Measurements from ENCODE around the gene PRDM11. TPM values are rescaled to one million over a fixed set of nuclear protein-coding genes. Genes with fewer than 3 reads are reported as not detected.

Gene PRDM11
- total RNA-seq, 1 experiment from 2014 or later: 8.3 TPM

DNA sequence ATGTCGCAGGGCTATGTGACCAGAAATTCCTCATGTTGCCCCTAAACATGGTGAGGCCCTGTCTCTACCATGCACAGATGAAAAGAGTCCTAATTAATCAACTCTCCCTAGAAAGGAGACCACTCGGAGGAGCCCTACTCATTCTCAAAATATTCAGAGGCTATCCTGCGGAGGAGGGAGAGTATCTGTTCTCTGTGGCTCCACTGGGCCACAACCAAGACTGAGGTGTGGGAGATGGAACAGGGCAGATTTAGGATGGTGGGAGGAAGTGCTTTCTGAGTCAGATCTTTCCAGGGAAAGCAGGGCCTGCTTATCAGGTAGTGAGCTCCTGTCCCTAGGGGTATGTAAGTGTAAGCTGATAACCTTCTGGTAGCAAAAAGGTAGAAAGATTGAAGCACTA lies 37.0 kb upstream of the PRDM11 start:
- ChIA-PET POLR2A (no interaction called here), CTCF (interaction anchor here (0.7 to 3.0 kb wide), 19 partner anchors 18 to 243 kb away, joined by 3 to 53 read pairs (median 10); partner anchors contain the start of gene SYT13)
- H3K4me1 Mint-ChIP-seq: no peaks in the 10 kb centered on the region
- H3K9me3 Mint-ChIP-seq: no peaks in the 10 kb centered on the region
- TF ChIP-seq, protein P1, sequence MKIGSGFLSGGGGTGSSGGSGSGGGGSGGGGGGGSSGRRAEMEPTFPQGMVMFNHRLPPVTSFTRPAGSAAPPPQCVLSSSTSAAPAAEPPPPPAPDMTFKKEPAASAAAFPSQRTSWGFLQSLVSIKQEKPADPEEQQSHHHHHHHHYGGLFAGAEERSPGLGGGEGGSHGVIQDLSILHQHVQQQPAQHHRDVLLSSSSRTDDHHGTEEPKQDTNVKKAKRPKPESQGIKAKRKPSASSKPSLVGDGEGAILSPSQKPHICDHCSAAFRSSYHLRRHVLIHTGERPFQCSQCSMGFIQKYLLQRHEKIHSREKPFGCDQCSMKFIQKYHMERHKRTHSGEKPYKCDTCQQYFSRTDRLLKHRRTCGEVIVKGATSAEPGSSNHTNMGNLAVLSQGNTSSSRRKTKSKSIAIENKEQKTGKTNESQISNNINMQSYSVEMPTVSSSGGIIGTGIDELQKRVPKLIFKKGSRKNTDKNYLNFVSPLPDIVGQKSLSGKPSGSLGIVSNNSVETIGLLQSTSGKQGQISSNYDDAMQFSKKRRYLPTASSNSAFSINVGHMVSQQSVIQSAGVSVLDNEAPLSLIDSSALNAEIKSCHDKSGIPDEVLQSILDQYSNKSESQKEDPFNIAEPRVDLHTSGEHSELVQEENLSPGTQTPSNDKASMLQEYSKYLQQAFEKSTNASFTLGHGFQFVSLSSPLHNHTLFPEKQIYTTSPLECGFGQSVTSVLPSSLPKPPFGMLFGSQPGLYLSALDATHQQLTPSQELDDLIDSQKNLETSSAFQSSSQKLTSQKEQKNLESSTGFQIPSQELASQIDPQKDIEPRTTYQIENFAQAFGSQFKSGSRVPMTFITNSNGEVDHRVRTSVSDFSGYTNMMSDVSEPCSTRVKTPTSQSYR (CRISPR knock-in tag; IDR thresholded peaks at IDR 0.05): no peak
- no peak for TF ChIP-seq SP1 (CRISPR knock-in tag; conservative IDR thresholded peaks at IDR 0.05)
- no peak for TF ChIP-seq ZNF423 (CRISPR knock-in tag; IDR thresholded peaks at IDR 0.05)
- TF ChIP-seq, protein P2, sequence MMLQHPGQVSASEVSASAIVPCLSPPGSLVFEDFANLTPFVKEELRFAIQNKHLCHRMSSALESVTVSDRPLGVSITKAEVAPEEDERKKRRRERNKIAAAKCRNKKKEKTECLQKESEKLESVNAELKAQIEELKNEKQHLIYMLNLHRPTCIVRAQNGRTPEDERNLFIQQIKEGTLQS (CRISPR knock-in tag; conservative IDR thresholded peaks at IDR 0.05): no peak
- TF ChIP-seq, protein P3, sequence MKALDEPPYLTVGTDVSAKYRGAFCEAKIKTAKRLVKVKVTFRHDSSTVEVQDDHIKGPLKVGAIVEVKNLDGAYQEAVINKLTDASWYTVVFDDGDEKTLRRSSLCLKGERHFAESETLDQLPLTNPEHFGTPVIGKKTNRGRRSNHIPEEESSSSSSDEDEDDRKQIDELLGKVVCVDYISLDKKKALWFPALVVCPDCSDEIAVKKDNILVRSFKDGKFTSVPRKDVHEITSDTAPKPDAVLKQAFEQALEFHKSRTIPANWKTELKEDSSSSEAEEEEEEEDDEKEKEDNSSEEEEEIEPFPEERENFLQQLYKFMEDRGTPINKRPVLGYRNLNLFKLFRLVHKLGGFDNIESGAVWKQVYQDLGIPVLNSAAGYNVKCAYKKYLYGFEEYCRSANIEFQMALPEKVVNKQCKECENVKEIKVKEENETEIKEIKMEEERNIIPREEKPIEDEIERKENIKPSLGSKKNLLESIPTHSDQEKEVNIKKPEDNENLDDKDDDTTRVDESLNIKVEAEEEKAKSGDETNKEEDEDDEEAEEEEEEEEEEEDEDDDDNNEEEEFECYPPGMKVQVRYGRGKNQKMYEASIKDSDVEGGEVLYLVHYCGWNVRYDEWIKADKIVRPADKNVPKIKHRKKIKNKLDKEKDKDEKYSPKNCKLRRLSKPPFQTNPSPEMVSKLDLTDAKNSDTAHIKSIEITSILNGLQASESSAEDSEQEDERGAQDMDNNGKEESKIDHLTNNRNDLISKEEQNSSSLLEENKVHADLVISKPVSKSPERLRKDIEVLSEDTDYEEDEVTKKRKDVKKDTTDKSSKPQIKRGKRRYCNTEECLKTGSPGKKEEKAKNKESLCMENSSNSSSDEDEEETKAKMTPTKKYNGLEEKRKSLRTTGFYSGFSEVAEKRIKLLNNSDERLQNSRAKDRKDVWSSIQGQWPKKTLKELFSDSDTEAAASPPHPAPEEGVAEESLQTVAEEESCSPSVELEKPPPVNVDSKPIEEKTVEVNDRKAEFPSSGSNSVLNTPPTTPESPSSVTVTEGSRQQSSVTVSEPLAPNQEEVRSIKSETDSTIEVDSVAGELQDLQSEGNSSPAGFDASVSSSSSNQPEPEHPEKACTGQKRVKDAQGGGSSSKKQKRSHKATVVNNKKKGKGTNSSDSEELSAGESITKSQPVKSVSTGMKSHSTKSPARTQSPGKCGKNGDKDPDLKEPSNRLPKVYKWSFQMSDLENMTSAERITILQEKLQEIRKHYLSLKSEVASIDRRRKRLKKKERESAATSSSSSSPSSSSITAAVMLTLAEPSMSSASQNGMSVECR (CRISPR knock-in tag; IDR thresholded peaks at IDR 0.05; ENCODE audit: borderline replicate concordance): no peak
- TF ChIP-seq TCF7 (CRISPR knock-in tag; IDR thresholded peaks at IDR 0.05; ENCODE audit: low read depth): no peak
- no peak for TF ChIP-seq TP53 (CRISPR knock-in tag; IDR thresholded peaks at IDR 0.05)
- TF ChIP-seq TEAD4 (CRISPR knock-in tag; IDR thresholded peaks at IDR 0.05): no peak
- TF ChIP-seq GRHL2 (CRISPR knock-in tag; IDR thresholded peaks at IDR 0.05; ENCODE audit: insufficient replicate concordance, severe bottlenecking): no peak
- no peak for TF ChIP-seq OVOL2 (CRISPR knock-in tag; IDR thresholded peaks at IDR 0.05; ENCODE audit: borderline replicate concordance)
- no peak for TF ChIP-seq TEAD1 (CRISPR knock-in tag; IDR thresholded peaks at IDR 0.05)
- TF ChIP-seq, protein P4, sequence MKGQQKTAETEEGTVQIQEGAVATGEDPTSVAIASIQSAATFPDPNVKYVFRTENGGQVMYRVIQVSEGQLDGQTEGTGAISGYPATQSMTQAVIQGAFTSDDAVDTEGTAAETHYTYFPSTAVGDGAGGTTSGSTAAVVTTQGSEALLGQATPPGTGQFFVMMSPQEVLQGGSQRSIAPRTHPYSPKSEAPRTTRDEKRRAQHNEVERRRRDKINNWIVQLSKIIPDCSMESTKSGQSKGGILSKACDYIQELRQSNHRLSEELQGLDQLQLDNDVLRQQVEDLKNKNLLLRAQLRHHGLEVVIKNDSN (CRISPR knock-in tag; IDR thresholded peaks at IDR 0.05): no peak
- TF ChIP-seq, protein P5, sequence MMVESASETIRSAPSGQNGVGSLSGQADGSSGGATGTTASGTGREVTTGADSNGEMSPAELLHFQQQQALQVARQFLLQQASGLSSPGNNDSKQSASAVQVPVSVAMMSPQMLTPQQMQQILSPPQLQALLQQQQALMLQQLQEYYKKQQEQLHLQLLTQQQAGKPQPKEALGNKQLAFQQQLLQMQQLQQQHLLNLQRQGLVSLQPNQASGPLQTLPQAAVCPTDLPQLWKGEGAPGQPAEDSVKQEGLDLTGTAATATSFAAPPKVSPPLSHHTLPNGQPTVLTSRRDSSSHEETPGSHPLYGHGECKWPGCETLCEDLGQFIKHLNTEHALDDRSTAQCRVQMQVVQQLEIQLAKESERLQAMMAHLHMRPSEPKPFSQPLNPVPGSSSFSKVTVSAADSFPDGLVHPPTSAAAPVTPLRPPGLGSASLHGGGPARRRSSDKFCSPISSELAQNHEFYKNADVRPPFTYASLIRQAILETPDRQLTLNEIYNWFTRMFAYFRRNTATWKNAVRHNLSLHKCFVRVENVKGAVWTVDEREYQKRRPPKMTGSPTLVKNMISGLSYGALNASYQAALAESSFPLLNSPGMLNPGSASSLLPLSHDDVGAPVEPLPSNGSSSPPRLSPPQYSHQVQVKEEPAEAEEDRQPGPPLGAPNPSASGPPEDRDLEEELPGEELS (CRISPR knock-in tag; IDR thresholded peaks at IDR 0.05): no peak
- TF ChIP-seq PRRX2 (CRISPR knock-in tag; IDR thresholded peaks at IDR 0.05): no peak
- TF ChIP-seq CBFB (CRISPR knock-in tag; IDR thresholded peaks at IDR 0.05; ENCODE audit: low read depth): no peak
- H3K27ac Mint-ChIP-seq: no peak overlapping the region
- H3K4me3 Mint-ChIP-seq: no peak overlapping the region
- no peak for DNase-seq (ENCODE audit: low spot score)
- H3K27me3 Mint-ChIP-seq (ENCODE audit: low read depth): peaks cover 13% of the 10 kb centered on the region
- no peak for ATAC-seq
- no peaks in the 10 kb centered on the region for H3K36me3 Mint-ChIP-seq

DNA sequence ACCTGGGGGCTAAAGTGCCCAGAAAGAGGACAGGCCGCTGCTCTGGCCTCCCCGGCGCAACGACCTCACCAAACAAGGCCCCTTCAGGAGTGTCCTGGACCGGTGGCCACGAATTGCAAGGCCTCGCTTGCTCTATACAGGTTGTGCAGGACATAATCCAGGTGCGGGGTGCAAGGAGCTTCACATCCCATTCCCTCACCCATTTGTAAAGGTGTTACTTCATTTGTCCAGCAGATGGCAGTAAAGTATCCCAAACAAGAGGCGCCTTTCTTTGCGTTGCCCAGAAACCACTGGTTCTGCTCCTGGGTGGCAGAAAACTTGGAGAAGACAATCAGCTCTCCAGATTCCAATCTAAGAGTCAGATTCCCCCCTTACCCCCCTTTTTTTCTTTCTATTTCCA lies 35.9 kb upstream of the PRDM11 start:
- peaks cover 17% of the 10 kb centered on the region for H3K27me3 Mint-ChIP-seq (ENCODE audit: low read depth)
- ChIA-PET POLR2A (interaction anchor here (0.8 to 1.2 kb wide), 2 partner anchors 174 to 221 kb away, joined by 3 read pairs; no protein-coding TSS in a partner anchor), CTCF (interaction anchor here (0.5 to 3.0 kb wide), 110 partner anchors 9 to 1015 kb away, joined by 3 to 53 read pairs (median 5); partner anchors contain the start of genes EXT2, SYT13 and TP53I11)
- no peak overlapping the region for H3K27ac Mint-ChIP-seq
- TF ChIP-seq TCF7 (CRISPR knock-in tag; IDR thresholded peaks at IDR 0.05; ENCODE audit: low read depth) (no peak), SP1 (CRISPR knock-in tag; conservative IDR thresholded peaks at IDR 0.05) (no peak), ZNF263 (CRISPR knock-in tag; IDR thresholded peaks at IDR 0.05; ENCODE audit: low read depth) (no peak), NFATC4 (CRISPR knock-in tag; IDR thresholded peaks at IDR 0.05) (no peak), ZNF396 (CRISPR knock-in tag; IDR thresholded peaks at IDR 0.05; ENCODE audit: borderline replicate concordance) (no peak)
- TF ChIP-seq, protein P6, sequence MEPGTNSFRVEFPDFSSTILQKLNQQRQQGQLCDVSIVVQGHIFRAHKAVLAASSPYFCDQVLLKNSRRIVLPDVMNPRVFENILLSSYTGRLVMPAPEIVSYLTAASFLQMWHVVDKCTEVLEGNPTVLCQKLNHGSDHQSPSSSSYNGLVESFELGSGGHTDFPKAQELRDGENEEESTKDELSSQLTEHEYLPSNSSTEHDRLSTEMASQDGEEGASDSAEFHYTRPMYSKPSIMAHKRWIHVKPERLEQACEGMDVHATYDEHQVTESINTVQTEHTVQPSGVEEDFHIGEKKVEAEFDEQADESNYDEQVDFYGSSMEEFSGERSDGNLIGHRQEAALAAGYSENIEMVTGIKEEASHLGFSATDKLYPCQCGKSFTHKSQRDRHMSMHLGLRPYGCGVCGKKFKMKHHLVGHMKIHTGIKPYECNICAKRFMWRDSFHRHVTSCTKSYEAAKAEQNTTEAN (CRISPR knock-in tag; IDR thresholded peaks at IDR 0.05): no peak
- TF ChIP-seq, protein P7, sequence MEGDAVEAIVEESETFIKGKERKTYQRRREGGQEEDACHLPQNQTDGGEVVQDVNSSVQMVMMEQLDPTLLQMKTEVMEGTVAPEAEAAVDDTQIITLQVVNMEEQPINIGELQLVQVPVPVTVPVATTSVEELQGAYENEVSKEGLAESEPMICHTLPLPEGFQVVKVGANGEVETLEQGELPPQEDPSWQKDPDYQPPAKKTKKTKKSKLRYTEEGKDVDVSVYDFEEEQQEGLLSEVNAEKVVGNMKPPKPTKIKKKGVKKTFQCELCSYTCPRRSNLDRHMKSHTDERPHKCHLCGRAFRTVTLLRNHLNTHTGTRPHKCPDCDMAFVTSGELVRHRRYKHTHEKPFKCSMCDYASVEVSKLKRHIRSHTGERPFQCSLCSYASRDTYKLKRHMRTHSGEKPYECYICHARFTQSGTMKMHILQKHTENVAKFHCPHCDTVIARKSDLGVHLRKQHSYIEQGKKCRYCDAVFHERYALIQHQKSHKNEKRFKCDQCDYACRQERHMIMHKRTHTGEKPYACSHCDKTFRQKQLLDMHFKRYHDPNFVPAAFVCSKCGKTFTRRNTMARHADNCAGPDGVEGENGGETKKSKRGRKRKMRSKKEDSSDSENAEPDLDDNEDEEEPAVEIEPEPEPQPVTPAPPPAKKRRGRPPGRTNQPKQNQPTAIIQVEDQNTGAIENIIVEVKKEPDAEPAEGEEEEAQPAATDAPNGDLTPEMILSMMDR (IDR thresholded peaks at IDR 0.05): peak; percentile 66
- DNase-seq (ENCODE audit: low spot score) (no peak), ATAC-seq (peak; percentile 78)
- no peaks in the 10 kb centered on the region for H3K4me1 Mint-ChIP-seq
- H3K36me3 Mint-ChIP-seq: no peaks in the 10 kb centered on the region
- H3K9me3 Mint-ChIP-seq: no peaks in the 10 kb centered on the region
- no peak overlapping the region for H3K4me3 Mint-ChIP-seq
